Renal pelvis (tissue), 3 donors: Measurements from ENCODE around the gene DIP2B. TPM values are rescaled to one million over a fixed set of nuclear protein-coding genes. Genes with fewer than 3 reads are reported as not detected.

Experiments used
- polyA plus RNA-seq, 3 donors: library from polyadenylated mRNA; unstranded; fragments of 120-200 nt; gene quantifications; one replicate each; pipeline ENCODE4 v1.2.1, GENCODE V29; 2013; ENCODE audit not compliant: insufficient read length in 3 of 3

The DIP2B gene
- polyA plus RNA-seq, 3 donors = 22.7 to 25.5 (median 25.2) TPM

Other genes starting within 250 kb of the DIP2B start
- gene LIMA1, start 221.5 kb upstream of the DIP2B start, polyA plus RNA-seq = 10 to 100 TPM; 76.7 to 84.2 (median 78.8) TPM
- under 1 TPM; 0.07 to 0.55 (median 0.39) TPM for gene FAM186A, start 108.4 kb upstream of the DIP2B start, polyA plus RNA-seq
- 10 to 100 TPM; 33.6 to 44.6 (median 42.7) TPM for gene LARP4, start 104.1 kb upstream of the DIP2B start, polyA plus RNA-seq